ENCODE measurements around the gene COA1.
"Not testable (repeated sequence)": the region's sequence is repeated elsewhere in the genome, so short reads cannot be mapped to it uniquely, and the experiment has no call there.

The COA1 gene

GRCh38 chr7:43697690-43698089 lies 31.6 kb downstream of the COA1 start:
- Histone ChIP-seq H3K4me1 (ENCODE audit: insufficient read depth, low read length) (peaks cover 11% of the 10 kb centered on the region), H3K9ac (ENCODE audit: low read length) (no peak overlapping the region), H3K9me3 (ENCODE audit: low read length) (no peaks in the 10 kb centered on the region), H3K27ac (ENCODE audit: low read depth, low read length) (no peak overlapping the region), H3K36me3 (ENCODE audit: insufficient read depth, low read length) (no peaks in the 10 kb centered on the region), H3K4me3 (ENCODE audit: low read depth in 1 of 2, low read length in 2 of 2) (no peak overlapping the region), H3K27me3 (ENCODE audit: control insufficient read depth in 1 of 2, insufficient read depth in 2 of 2, low read length in 2 of 2) (no peaks in the 10 kb centered on the region)

GRCh38 chr7:43695365-43695764 lies 34.0 kb downstream of the COA1 start:
- H3K36me3 ChIP-seq (ENCODE audit: insufficient read depth, low read length) = no peaks in the 10 kb centered on the region
- no peak overlapping the region for H3K4me3 ChIP-seq (ENCODE audit: low read depth in 1 of 2, low read length in 2 of 2)
- no peaks in the 10 kb centered on the region for H3K9me3 ChIP-seq (ENCODE audit: low read length)
- no peak overlapping the region for H3K27ac ChIP-seq (ENCODE audit: low read depth, low read length)
- H3K9ac ChIP-seq (ENCODE audit: low read length) = no peak overlapping the region
- H3K4me1 ChIP-seq (ENCODE audit: insufficient read depth, low read length) = peaks cover 11% of the 10 kb centered on the region
- H3K27me3 ChIP-seq (ENCODE audit: control insufficient read depth in 1 of 2, insufficient read depth in 2 of 2, low read length in 2 of 2) = no peaks in the 10 kb centered on the region

- Histone ChIP-seq H3K36me3 (ENCODE audit: insufficient read depth, low read length) (no peaks in the 10 kb centered on the region), H3K4me1 (ENCODE audit: insufficient read depth, low read length) (peaks cover 11% of the 10 kb centered on the region), H3K9me3 (ENCODE audit: low read length) (no peaks in the 10 kb centered on the region), H3K27me3 (ENCODE audit: control insufficient read depth in 1 of 2, insufficient read depth in 2 of 2, low read length in 2 of 2) (no peaks in the 10 kb centered on the region), H3K27ac (ENCODE audit: low read depth, low read length) (no peak overlapping the region), H3K4me3 (ENCODE audit: low read depth in 1 of 2, low read length in 2 of 2) (no peak overlapping the region), H3K9ac (ENCODE audit: low read length) (no peak overlapping the region)
Observed at GRCh38 chr7:43694399-43694748, 34.9 kb downstream of the COA1 start.

GRCh38 chr7:43693687-43694398 lies 35.5 kb downstream of the COA1 start:
- H3K4me1 ChIP-seq (ENCODE audit: insufficient read depth, low read length) = peaks cover 11% of the 10 kb centered on the region
- no peaks in the 10 kb centered on the region for H3K9me3 ChIP-seq (ENCODE audit: low read length)
- H3K4me3 ChIP-seq (ENCODE audit: low read depth in 1 of 2, low read length in 2 of 2) = no peak overlapping the region
- H3K9ac ChIP-seq (ENCODE audit: low read length) = no peak overlapping the region
- H3K27ac ChIP-seq (ENCODE audit: low read depth, low read length) = no peak overlapping the region
- no peaks in the 10 kb centered on the region for H3K36me3 ChIP-seq (ENCODE audit: insufficient read depth, low read length)
- H3K27me3 ChIP-seq (ENCODE audit: control insufficient read depth in 1 of 2, insufficient read depth in 2 of 2, low read length in 2 of 2) = no peaks in the 10 kb centered on the region

GRCh38 chr7:43692582-43693373 lies 36.5 kb downstream of the COA1 start:
- no peaks in the 10 kb centered on the region for H3K36me3 ChIP-seq (ENCODE audit: insufficient read depth, low read length)
- H3K9ac ChIP-seq (ENCODE audit: low read length) = no peak overlapping the region
- H3K27me3 ChIP-seq (ENCODE audit: control insufficient read depth in 1 of 2, insufficient read depth in 2 of 2, low read length in 2 of 2) = no peaks in the 10 kb centered on the region
- H3K27ac ChIP-seq (ENCODE audit: low read depth, low read length) = no peak overlapping the region
- H3K9me3 ChIP-seq (ENCODE audit: low read length) = no peaks in the 10 kb centered on the region
- peaks cover 11% of the 10 kb centered on the region for H3K4me1 ChIP-seq (ENCODE audit: insufficient read depth, low read length)
- no peak overlapping the region for H3K4me3 ChIP-seq (ENCODE audit: low read depth in 1 of 2, low read length in 2 of 2)

GRCh38 chr7:43691611-43692010 lies 37.7 kb downstream of the COA1 start:
- Histone ChIP-seq H3K9me3 (ENCODE audit: low read length) (no peaks in the 10 kb centered on the region), H3K27me3 (ENCODE audit: control insufficient read depth in 1 of 2, insufficient read depth in 2 of 2, low read length in 2 of 2) (no peaks in the 10 kb centered on the region), H3K36me3 (ENCODE audit: insufficient read depth, low read length) (no peaks in the 10 kb centered on the region), H3K4me3 (ENCODE audit: low read depth in 1 of 2, low read length in 2 of 2) (no peak overlapping the region), H3K9ac (ENCODE audit: low read length) (no peak overlapping the region), H3K27ac (ENCODE audit: low read depth, low read length) (no peak overlapping the region), H3K4me1 (ENCODE audit: insufficient read depth, low read length) (peaks cover 11% of the 10 kb centered on the region)

- Histone ChIP-seq H3K9me3 (ENCODE audit: low read length) (no peaks in the 10 kb centered on the region), H3K27ac (ENCODE audit: low read depth, low read length) (no peak overlapping the region), H3K27me3 (ENCODE audit: control insufficient read depth in 1 of 2, insufficient read depth in 2 of 2, low read length in 2 of 2) (no peaks in the 10 kb centered on the region), H3K9ac (ENCODE audit: low read length) (no peak overlapping the region), H3K4me3 (ENCODE audit: low read depth in 1 of 2, low read length in 2 of 2) (no peak overlapping the region), H3K4me1 (ENCODE audit: insufficient read depth, low read length) (peaks cover under 1% of the 10 kb centered on the region), H3K36me3 (ENCODE audit: insufficient read depth, low read length) (no peaks in the 10 kb centered on the region)
Observed at GRCh38 chr7:43689115-43689514, 40.2 kb downstream of the COA1 start.

- H3K27ac ChIP-seq (ENCODE audit: low read depth, low read length); H3K9ac ChIP-seq (ENCODE audit: low read length); H3K4me3 ChIP-seq (ENCODE audit: low read depth in 1 of 2, low read length in 2 of 2); H3K27me3 ChIP-seq (ENCODE audit: control insufficient read depth in 1 of 2, insufficient read depth in 2 of 2, low read length in 2 of 2); H3K36me3 ChIP-seq (ENCODE audit: insufficient read depth, low read length); H3K9me3 ChIP-seq (ENCODE audit: low read length); H3K4me1 ChIP-seq (ENCODE audit: insufficient read depth, low read length): not testable (repeated sequence)
Observed at GRCh38 chr7:43687866-43688265, 41.5 kb downstream of the COA1 start.

- Histone ChIP-seq H3K9ac (ENCODE audit: low read length) (no peak overlapping the region), H3K27me3 (ENCODE audit: control insufficient read depth in 1 of 2, insufficient read depth in 2 of 2, low read length in 2 of 2) (no peaks in the 10 kb centered on the region), H3K36me3 (ENCODE audit: insufficient read depth, low read length) (no peaks in the 10 kb centered on the region), H3K4me3 (ENCODE audit: low read depth in 1 of 2, low read length in 2 of 2) (no peak overlapping the region), H3K9me3 (ENCODE audit: low read length) (no peaks in the 10 kb centered on the region), H3K27ac (ENCODE audit: low read depth, low read length) (no peak overlapping the region), H3K4me1 (ENCODE audit: insufficient read depth, low read length) (no peaks in the 10 kb centered on the region)
Observed at GRCh38 chr7:43686991-43687390, 42.3 kb downstream of the COA1 start.

GRCh38 chr7:43680736-43681135 lies 48.6 kb downstream of the COA1 start:
- Histone ChIP-seq H3K36me3 (ENCODE audit: insufficient read depth, low read length) (no peaks in the 10 kb centered on the region), H3K9ac (ENCODE audit: low read length) (no peak overlapping the region), H3K9me3 (ENCODE audit: low read length) (no peaks in the 10 kb centered on the region), H3K27me3 (ENCODE audit: control insufficient read depth in 1 of 2, insufficient read depth in 2 of 2, low read length in 2 of 2) (no peaks in the 10 kb centered on the region), H3K4me3 (ENCODE audit: low read depth in 1 of 2, low read length in 2 of 2) (no peak overlapping the region), H3K27ac (ENCODE audit: low read depth, low read length) (no peak overlapping the region), H3K4me1 (ENCODE audit: insufficient read depth, low read length) (peaks cover 10% of the 10 kb centered on the region)

- peak overlapping the region; percentile 14 for H3K27ac ChIP-seq (ENCODE audit: low read depth, low read length)
- peaks cover 16% of the 10 kb centered on the region for H3K4me1 ChIP-seq (ENCODE audit: insufficient read depth, low read length)
- peak overlapping the region in 1 of 2 donors; percentile 16 for H3K4me3 ChIP-seq (ENCODE audit: low read depth in 1 of 2, low read length in 2 of 2)
- H3K27me3 ChIP-seq (ENCODE audit: control insufficient read depth in 1 of 2, insufficient read depth in 2 of 2, low read length in 2 of 2) = no peaks in the 10 kb centered on the region
- no peaks in the 10 kb centered on the region for H3K9me3 ChIP-seq (ENCODE audit: low read length)
- no peak overlapping the region for H3K9ac ChIP-seq (ENCODE audit: low read length)
- no peaks in the 10 kb centered on the region for H3K36me3 ChIP-seq (ENCODE audit: insufficient read depth, low read length)
Observed at GRCh38 chr7:43679210-43680068, 49.9 kb downstream of the COA1 start.
